Measurements from ENCODE around the gene RHEBL1. TPM values are rescaled to one million over a fixed set of nuclear protein-coding genes. Genes with fewer than 3 reads are reported as not detected.

The RHEBL1 gene
- total RNA-seq, 1 donor from 2014 or later: 10.9 TPM

DNA sequence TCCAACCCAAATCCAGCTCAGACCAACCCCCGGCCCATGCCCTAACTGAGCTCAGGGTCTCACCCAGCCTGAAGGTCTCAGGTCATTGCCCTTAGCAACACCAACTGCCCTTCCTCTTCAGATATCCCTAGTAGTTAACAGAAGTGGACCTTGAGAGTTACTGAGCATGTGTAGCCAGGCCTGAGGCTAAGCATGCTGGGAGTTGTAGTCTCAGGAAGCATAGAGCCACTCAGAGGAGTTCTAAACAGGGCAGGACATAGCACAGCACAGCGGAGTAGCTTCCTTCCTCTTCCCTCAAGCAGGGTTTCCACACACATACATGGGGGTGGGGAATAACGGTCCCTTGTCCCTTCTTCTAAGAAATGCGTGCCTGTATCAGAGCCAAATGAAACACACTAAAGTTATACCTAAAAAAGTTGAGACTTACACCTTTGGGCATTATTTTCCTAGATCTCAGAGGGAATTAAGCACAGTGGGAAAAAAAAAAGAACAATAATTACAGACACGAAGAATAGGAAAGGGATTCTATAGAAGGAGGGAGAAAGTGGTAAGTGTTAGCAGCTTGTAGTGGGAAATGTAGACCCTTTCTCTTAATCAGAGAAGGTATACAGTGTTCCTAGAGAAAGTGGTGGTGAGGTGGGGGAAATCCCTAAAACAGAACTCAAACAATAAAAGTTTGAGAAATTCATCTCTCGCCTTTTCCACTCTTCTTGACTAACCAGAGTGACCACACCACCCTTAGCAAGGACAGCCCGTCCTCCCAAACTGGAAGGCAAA is 13.6 kb downstream of the RHEBL1 start:
- intact Hi-C loops (cut with micrococcal nuclease): loop anchor here (1.0 kb wide), 1 partner anchor 38 kb away; the partner anchor contains the start of gene PRKAG1
- H3K27me3 Mint-ChIP-seq: no peaks in the 10 kb centered on the region
- no peaks in the 10 kb centered on the region for H3K9me3 Mint-ChIP-seq
- peaks cover 56% of the 10 kb centered on the region for H3K36me3 Mint-ChIP-seq (ENCODE audit: low read depth)
- H3K4me3 Mint-ChIP-seq: peak overlapping the region; percentile 98
- peak overlapping the region; percentile 74 for H3K27ac Mint-ChIP-seq
- H3K4me1 Mint-ChIP-seq: peaks cover 46% of the 10 kb centered on the region
- peak; percentile 88 for DNase-seq

DNA sequence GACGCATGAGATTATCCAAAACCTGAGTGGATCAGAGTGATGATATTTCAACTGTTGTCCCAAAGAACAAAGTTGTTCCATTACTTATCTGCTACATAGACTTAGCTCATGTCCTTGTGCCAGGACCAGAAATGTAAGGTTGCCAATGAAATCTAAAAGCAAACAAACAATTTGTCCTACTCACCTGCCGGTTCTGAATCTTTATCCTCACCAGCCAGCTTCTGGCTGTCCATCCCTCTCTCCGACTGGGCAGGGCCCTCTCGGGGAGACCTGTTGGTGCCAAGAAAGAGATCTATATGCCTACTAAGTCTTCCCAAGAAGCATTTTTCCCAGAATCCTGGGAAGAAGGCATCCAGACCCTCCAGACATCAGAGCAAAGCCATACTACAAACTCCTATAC is 14.7 kb downstream of the RHEBL1 start:
- peaks cover 44% of the 10 kb centered on the region for H3K4me1 Mint-ChIP-seq
- no peak for DNase-seq
- intact Hi-C loops (cut with micrococcal nuclease): no loop called here
- H3K4me3 Mint-ChIP-seq: no peak overlapping the region
- H3K36me3 Mint-ChIP-seq (ENCODE audit: low read depth): peaks cover 64% of the 10 kb centered on the region
- no peaks in the 10 kb centered on the region for H3K9me3 Mint-ChIP-seq
- H3K27ac Mint-ChIP-seq: no peak overlapping the region
- H3K27me3 Mint-ChIP-seq: no peaks in the 10 kb centered on the region

GRCh38 chr12:49054524-49054923 is 15.3 kb downstream of the RHEBL1 start:
- intact Hi-C loops (cut with micrococcal nuclease): no loop called here
- peaks cover 64% of the 10 kb centered on the region for H3K36me3 Mint-ChIP-seq (ENCODE audit: low read depth)
- no peaks in the 10 kb centered on the region for H3K27me3 Mint-ChIP-seq
- no peaks in the 10 kb centered on the region for H3K9me3 Mint-ChIP-seq
- DNase-seq: no peak
- no peak overlapping the region for H3K4me3 Mint-ChIP-seq
- H3K4me1 Mint-ChIP-seq: peaks cover 44% of the 10 kb centered on the region
- no peak overlapping the region for H3K27ac Mint-ChIP-seq

DNA sequence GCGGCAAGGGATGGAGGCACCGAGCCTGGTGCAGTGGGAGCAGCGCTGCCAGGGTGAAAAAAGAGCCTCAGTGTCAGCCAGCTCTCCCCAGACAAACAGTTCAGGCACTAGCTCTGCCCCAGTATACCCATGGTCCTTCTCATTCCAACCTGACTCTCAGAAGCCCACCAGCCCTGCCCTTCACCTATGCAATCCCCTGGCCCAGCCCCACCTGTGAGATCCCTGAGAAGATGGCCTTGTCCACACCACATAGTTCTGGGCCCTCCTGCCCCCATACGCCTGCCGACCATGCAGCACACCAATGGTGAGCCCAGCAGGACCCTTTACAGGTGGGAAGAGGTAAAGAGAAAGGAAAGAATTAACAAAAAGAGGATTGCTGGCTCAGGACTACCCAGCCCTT is 15.7 kb downstream of the RHEBL1 start:
- intact Hi-C loops (cut with micrococcal nuclease): no loop called here
- no peaks in the 10 kb centered on the region for H3K27me3 Mint-ChIP-seq
- H3K4me3 Mint-ChIP-seq: no peak overlapping the region
- DNase-seq: no peak
- peaks cover 43% of the 10 kb centered on the region for H3K4me1 Mint-ChIP-seq
- no peak overlapping the region for H3K27ac Mint-ChIP-seq
- H3K36me3 Mint-ChIP-seq (ENCODE audit: low read depth): peaks cover 64% of the 10 kb centered on the region
- no peaks in the 10 kb centered on the region for H3K9me3 Mint-ChIP-seq

DNA sequence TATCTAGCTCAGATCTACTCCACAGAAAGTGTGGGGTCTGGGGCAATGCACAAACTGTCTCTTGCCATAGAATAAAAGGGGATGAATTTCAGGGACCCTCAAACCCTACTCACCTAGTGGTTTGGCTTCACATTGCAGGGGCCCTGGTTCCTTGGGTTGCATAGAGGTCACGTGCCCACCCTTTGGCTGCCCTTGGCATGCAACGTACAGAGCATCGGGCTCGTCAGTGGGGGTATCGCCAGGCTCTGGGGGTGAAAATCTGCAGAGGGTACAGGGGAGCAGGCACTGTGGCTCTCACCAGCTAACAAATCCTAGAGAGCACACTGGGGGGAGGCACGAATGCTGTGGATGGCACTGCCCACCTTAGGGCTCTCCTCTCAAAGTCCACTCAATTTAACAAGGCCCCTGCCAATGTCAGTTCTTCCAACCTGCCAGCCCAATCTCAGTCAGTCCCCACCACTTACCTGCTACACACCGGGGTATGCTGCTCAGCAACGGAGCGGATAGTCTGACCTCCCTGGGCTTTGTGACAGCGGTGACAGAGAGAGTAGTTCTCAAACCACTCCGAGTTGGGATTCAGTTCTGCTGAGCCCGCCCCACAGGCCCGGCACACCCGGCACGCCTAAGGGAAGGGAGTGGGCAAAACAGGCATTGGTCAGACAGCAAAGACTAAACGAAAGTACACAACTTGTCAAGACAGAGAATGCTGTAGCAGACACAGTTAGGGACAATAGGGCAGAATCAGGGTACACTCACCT is 17.1 kb downstream of the RHEBL1 start:
- no peaks in the 10 kb centered on the region for H3K27me3 Mint-ChIP-seq
- H3K9me3 Mint-ChIP-seq: no peaks in the 10 kb centered on the region
- peaks cover 72% of the 10 kb centered on the region for H3K36me3 Mint-ChIP-seq (ENCODE audit: low read depth)
- no peak overlapping the region for H3K27ac Mint-ChIP-seq
- intact Hi-C loops (cut with micrococcal nuclease): no loop called here
- peaks cover 30% of the 10 kb centered on the region for H3K4me1 Mint-ChIP-seq
- DNase-seq: no peak
- H3K4me3 Mint-ChIP-seq: no peak overlapping the region

- no peak overlapping the region for H3K27ac Mint-ChIP-seq
- intact Hi-C loops (cut with micrococcal nuclease): no loop called here
- peaks cover 22% of the 10 kb centered on the region for H3K4me1 Mint-ChIP-seq
- no peaks in the 10 kb centered on the region for H3K27me3 Mint-ChIP-seq
- H3K36me3 Mint-ChIP-seq (ENCODE audit: low read depth): peaks cover 70% of the 10 kb centered on the region
- H3K4me3 Mint-ChIP-seq: no peak overlapping the region
- no peaks in the 10 kb centered on the region for H3K9me3 Mint-ChIP-seq
- no peak for DNase-seq
Measured at GRCh38 chr12:49051777-49052438, 17.9 kb downstream of the RHEBL1 start.

DNA sequence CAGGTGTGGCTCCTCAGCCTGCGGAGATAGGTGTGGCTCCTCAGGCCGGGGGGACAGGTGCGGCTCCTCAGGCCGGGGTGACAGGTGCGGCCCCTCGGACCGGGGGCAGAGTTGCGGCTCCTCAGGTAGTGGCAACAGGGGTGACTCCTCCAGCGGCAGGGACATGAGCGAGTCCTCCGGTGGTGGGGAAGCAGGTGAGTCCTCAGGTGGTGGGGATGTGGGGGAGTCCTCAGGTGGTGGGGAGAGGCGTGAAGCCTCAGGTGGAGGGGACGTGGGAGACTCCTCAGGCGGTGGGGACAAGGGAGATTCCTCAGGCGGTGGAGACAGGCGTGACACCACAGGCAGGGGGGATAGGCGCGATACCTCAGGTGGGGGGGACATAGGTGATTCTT is 18.4 kb downstream of the RHEBL1 start:
- Mint-ChIP-seq H3K27ac (no peak overlapping the region), H3K36me3 (ENCODE audit: low read depth) (peaks cover 75% of the 10 kb centered on the region)

DNA sequence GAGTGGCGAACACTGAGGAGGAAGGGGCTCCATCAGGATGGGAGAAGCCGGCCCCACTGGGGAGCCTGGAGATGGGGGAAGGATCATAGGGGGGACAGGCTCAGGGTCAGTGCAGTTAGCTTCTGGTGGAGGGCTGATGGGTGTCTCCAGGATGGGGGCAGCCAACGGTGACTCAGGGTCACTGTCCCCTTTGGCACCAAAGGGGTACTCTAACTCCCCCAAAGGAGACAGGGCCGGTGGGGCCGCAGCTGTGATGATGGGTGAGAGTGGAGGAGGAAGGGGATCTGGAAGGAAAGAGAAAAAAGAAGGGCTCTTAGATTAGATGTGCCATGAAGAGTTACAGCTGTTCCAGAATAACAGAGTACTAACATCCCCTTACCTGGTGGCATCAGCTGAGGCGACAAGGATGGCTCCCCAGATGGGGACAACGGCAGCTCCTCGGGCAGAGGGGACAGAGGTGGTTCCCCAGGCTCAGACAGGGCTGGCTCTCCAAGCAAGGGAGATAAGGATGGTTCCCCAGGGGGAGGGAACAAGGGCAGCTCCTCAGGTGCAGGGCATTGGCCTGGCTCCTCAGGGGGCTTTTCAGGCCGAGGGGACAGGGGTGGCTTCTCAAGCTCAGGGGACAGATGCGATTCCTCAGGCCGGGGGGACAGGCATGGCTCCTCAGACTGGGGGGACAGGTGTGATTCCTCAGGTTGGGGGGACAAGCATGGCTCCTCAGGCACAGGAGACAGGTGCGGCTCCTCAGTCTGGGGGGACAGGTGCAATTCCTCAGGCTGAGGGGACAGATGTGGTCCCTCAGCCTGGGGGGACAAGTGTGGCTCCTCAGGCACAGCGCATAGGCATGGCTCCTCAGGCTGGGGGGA is 19.0 kb downstream of the RHEBL1 start:
- no peaks in the 10 kb centered on the region for H3K9me3 Mint-ChIP-seq

More for the DNA sequence above, 18.4 kb downstream of the RHEBL1 start:
- no peaks in the 10 kb centered on the region for H3K27me3 Mint-ChIP-seq
- intact Hi-C loops (cut with micrococcal nuclease): no loop called here
- peaks cover 17% of the 10 kb centered on the region for H3K4me1 Mint-ChIP-seq
- DNase-seq: no peak
- no peaks in the 10 kb centered on the region for H3K9me3 Mint-ChIP-seq
- H3K4me3 Mint-ChIP-seq: no peak overlapping the region

GRCh38 chr12:49049566-49050224 is 20.1 kb downstream of the RHEBL1 start:
- no peaks in the 10 kb centered on the region for H3K27me3 Mint-ChIP-seq
- H3K4me1 Mint-ChIP-seq: peaks cover 1% of the 10 kb centered on the region
- DNase-seq: no peak
- intact Hi-C loops (cut with micrococcal nuclease): no loop called here
- H3K27ac Mint-ChIP-seq: no peak overlapping the region
- H3K36me3 Mint-ChIP-seq (ENCODE audit: low read depth): peaks cover 74% of the 10 kb centered on the region
- no peak overlapping the region for H3K4me3 Mint-ChIP-seq
- no peaks in the 10 kb centered on the region for H3K9me3 Mint-ChIP-seq

More for the DNA sequence above, 19.0 kb downstream of the RHEBL1 start:
- no peak overlapping the region for H3K4me3 Mint-ChIP-seq
- intact Hi-C loops (cut with micrococcal nuclease): no loop called here
- peaks cover 11% of the 10 kb centered on the region for H3K4me1 Mint-ChIP-seq
- peaks cover 76% of the 10 kb centered on the region for H3K36me3 Mint-ChIP-seq (ENCODE audit: low read depth)
- H3K27me3 Mint-ChIP-seq: no peaks in the 10 kb centered on the region
- DNase-seq: no peak
- no peak overlapping the region for H3K27ac Mint-ChIP-seq

DNA sequence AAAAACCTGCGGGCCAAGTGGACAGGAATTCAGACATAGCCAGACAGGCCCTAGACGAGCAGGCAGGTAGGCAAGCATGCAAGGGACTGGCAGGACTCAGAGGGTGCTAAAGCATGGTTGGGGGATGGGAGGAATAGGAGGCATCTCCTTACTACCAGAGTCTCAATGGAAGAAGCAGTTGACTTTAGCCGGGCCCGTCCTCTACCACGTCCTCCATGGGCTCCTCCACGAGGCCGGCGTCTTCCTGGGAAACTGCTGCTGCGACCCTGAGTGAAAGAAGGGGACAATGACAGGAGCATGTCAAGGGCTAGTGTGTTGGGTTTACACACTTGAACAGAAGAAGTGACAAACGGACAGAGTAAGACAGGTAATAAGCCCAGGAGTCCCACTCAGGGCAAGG is 20.8 kb downstream of the RHEBL1 start:
- Mint-ChIP-seq H3K27me3 (no peaks in the 10 kb centered on the region), H3K36me3 (ENCODE audit: low read depth) (peaks cover 77% of the 10 kb centered on the region), H3K4me3 (no peak overlapping the region), H3K4me1 (no peaks in the 10 kb centered on the region), H3K27ac (no peak overlapping the region), H3K9me3 (no peaks in the 10 kb centered on the region)
- intact Hi-C loops (cut with micrococcal nuclease): no loop called here
- DNase-seq: no peak

GRCh38 chr12:49046129-49046895 is 23.5 kb downstream of the RHEBL1 start:
- intact Hi-C loops (cut with micrococcal nuclease): no loop called here
- H3K36me3 Mint-ChIP-seq (ENCODE audit: low read depth): peaks cover 75% of the 10 kb centered on the region
- no peaks in the 10 kb centered on the region for H3K27me3 Mint-ChIP-seq
- H3K27ac Mint-ChIP-seq: no peak overlapping the region
- H3K9me3 Mint-ChIP-seq: no peaks in the 10 kb centered on the region
- DNase-seq: no peak
- no peaks in the 10 kb centered on the region for H3K4me1 Mint-ChIP-seq
- H3K4me3 Mint-ChIP-seq: no peak overlapping the region

DNA sequence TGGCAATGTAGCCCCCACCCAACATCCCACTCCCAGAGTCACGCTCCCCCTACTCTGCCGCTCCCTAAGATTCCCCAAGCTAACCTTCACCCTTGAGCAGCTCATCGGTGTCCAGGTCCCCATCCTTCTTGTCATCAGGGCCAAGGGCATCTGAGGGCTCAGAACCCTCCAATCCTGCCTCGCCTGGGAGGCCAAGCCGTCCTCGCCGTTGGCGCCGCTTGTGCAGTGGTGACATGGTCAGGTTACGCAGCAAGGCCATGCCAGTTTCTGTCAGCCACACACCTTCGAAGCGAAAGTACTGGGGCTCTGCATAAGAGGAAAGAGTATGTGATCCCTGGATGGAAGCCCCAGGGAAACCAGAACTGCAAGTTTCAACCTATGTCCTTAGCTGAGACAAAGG is 25.1 kb downstream of the RHEBL1 start:
- H3K4me3 Mint-ChIP-seq: no peak overlapping the region
- DNase-seq: no peak
- no peak overlapping the region for H3K27ac Mint-ChIP-seq
- intact Hi-C loops (cut with micrococcal nuclease): no loop called here
- H3K4me1 Mint-ChIP-seq: no peaks in the 10 kb centered on the region
- H3K36me3 Mint-ChIP-seq (ENCODE audit: low read depth): peaks cover 76% of the 10 kb centered on the region
- H3K27me3 Mint-ChIP-seq: no peaks in the 10 kb centered on the region
- H3K9me3 Mint-ChIP-seq: no peaks in the 10 kb centered on the region

All from activated CD4-positive, alpha-beta T cell treated with anti-CD3 and anti-CD28 coated beads, Interleukin-2, amount 10 ng/mL, durations not matched to agents 24 days and 14 days (primary cell).